ENCODE data around the gene SLC12A9. TPM values are rescaled to one million over a fixed set of nuclear protein-coding genes. Genes with fewer than 3 reads are reported as not detected.

SLC12A9 gene
- total RNA-seq (2014; rRNA removed; shearing (Covaris generic)) (32.3 and 39.9 TPM in 2 replicates), polyA plus RNA-seq (2016; fragmentation: Nextera tagmentation; extraction: Ambion mirVana) (9.7 and 10.3 TPM in 2 replicates)
- long read RNA-seq, partial matches to known transcripts: 0 of 2 reads
- long read RNA-seq, other reads (novel, unspliced or antisense): 2 of 2 reads

DNA sequence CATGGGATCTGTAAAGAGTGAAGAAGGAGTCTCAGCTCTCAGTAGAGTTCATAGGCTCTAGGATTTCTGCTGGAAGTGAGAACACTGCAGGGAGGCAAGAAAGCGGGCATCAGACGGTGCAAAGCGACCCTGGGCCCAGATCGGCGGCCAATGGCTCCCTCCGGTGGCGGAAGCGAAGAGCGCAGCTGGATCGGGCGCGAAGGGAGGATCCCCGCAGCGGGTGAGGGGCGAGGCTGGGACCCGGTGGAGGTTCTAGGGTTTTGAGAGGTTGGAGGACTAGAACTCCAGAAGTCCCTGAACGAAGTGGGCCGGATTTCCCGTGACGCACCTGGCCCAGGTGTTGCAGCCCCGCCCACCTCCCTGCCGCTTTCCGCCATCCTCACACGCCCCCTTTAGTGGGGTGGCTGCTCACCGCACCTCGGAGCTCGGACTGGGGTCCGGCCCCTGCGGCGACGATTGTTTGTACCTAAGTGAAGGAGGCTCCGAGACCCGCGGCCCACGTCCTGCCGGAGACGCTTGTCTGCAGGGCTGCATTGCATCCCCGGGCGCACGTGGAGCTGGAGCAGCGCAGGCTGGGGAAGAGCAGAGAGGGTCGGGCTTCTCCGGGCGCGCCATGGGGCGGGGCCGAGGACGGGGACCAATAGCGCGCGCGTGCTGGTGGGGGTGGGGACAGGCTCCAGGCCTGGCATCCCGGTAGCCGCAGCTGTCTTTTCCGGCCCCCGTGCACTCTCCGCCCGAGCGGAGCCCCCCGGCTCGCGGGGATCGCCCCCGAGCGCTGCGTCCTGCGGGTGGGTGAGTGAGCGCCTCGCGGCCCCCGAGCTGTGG, at the start of gene SLC12A9:
Gene SLC12A9 (plus strand): TSS at position 666 of the 825 bp plus-strand sequence. CDS start 1,485 bp downstream, outside the sequence.
- DNase-seq (ENCODE audit: low spot score) (peak; percentile 97), ATAC-seq (peak; percentile 97)
- Histone ChIP-seq H3K36me3 (ENCODE audit: insufficient read depth) (no peaks in the 10 kb centered on the region; the same call in 1 of the 2 replicates), H3F3A (replicated peaks; ENCODE audit: low read depth) (0 out of 2 replicates have a peak, but pooled peaks cover 3% of the 10 kb centered on the region), H3K4me3 (peak within 1 kb of the TSS; percentile 96), H3K4me2 (peak within 1 kb of the TSS; percentile 82), H3K79me2 (replicated peaks; ENCODE audit: insufficient read depth) (peaks cover 40% of the 10 kb centered on the region), H3K27me3 (ENCODE audit: insufficient read depth) (no peaks in the 10 kb centered on the region), H2AFZ (peak within 1 kb of the TSS; percentile 93), H3K27ac (ENCODE audit: low read depth) (peak within 1 kb of the TSS; percentile 57; the same call in 1 of the 2 replicates), H3K9me2 (ENCODE audit: insufficient read depth) (no peaks in the 10 kb centered on the region), H4K20me1 (replicated peaks; ENCODE audit: insufficient read depth) (no peaks in the 10 kb centered on the region), H3K4me1 (ENCODE audit: insufficient read depth) (peaks cover 5% of the 10 kb centered on the region; the same call in 1 of the 2 replicates)
- peaks cover 10% of the 10 kb centered on the region for H3K36me3 Mint-ChIP-seq (ENCODE audit: low read depth)
- peaks cover 15% of the 10 kb centered on the region for H3K27me3 Mint-ChIP-seq (ENCODE audit: insufficient read depth, low read depth, poor library complexity)
- TF ChIP-seq, protein P1, sequence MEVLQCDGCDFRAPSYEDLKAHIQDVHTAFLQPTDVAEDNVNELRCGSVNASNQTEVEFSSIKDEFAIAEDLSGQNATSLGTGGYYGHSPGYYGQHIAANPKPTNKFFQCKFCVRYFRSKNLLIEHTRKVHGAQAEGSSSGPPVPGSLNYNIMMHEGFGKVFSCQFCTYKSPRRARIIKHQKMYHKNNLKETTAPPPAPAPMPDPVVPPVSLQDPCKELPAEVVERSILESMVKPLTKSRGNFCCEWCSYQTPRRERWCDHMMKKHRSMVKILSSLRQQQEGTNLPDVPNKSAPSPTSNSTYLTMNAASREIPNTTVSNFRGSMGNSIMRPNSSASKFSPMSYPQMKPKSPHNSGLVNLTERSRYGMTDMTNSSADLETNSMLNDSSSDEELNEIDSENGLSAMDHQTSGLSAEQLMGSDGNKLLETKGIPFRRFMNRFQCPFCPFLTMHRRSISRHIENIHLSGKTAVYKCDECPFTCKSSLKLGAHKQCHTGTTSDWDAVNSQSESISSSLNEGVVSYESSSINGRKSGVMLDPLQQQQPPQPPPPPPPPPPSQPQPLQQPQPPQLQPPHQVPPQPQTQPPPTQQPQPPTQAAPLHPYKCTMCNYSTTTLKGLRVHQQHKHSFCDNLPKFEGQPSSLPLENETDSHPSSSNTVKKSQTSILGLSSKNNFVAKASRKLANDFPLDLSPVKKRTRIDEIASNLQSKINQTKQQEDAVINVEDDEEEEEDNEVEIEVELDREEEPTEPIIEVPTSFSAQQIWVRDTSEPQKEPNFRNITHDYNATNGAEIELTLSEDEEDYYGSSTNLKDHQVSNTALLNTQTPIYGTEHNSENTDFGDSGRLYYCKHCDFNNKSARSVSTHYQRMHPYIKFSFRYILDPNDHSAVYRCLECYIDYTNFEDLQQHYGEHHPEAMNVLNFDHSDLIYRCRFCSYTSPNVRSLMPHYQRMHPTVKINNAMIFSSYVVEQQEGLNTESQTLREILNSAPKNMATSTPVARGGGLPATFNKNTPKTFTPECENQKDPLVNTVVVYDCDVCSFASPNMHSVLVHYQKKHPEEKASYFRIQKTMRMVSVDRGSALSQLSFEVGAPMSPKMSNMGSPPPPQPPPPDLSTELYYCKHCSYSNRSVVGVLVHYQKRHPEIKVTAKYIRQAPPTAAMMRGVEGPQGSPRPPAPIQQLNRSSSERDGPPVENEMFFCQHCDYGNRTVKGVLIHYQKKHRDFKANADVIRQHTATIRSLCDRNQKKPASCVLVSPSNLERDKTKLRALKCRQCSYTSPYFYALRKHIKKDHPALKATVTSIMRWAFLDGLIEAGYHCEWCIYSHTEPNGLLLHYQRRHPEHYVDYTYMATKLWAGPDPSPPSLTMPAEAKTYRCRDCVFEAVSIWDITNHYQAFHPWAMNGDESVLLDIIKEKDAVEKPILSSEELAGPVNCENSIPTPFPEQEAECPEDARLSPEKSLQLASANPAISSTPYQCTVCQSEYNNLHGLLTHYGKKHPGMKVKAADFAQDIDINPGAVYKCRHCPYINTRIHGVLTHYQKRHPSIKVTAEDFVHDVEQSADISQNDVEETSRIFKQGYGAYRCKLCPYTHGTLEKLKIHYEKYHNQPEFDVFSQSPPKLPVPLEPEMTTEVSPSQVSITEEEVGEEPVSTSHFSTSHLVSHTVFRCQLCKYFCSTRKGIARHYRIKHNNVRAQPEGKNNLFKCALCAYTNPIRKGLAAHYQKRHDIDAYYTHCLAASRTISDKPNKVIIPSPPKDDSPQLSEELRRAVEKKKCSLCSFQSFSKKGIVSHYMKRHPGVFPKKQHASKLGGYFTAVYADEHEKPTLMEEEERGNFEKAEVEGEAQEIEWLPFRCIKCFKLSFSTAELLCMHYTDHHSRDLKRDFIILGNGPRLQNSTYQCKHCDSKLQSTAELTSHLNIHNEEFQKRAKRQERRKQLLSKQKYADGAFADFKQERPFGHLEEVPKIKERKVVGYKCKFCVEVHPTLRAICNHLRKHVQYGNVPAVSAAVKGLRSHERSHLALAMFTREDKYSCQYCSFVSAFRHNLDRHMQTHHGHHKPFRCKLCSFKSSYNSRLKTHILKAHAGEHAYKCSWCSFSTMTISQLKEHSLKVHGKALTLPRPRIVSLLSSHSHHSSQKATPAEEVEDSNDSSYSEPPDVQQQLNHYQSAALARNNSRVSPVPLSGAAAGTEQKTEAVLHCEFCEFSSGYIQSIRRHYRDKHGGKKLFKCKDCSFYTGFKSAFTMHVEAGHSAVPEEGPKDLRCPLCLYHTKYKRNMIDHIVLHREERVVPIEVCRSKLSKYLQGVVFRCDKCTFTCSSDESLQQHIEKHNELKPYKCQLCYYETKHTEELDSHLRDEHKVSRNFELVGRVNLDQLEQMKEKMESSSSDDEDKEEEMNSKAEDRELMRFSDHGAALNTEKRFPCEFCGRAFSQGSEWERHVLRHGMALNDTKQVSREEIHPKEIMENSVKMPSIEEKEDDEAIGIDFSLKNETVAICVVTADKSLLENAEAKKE (CRISPR knock-in tag; IDR thresholded peaks at IDR 0.05): 0 out of 2 replicates have a peak, but pooled peaks have one; percentile 7
- TF ChIP-seq EZH2 (IDR thresholded peaks at IDR 0.05; ENCODE audit: low read depth, unreplicated experiment) (no peak), CREB1 (CRISPR knock-in tag; IDR thresholded peaks at IDR 0.05; ENCODE audit: low read depth) (peak; percentile 84), POLR2AphosphoS5 (IDR thresholded peaks at IDR 0.05; ENCODE audit: low read depth) (peak; percentile 72)
- TF ChIP-seq, protein P2, sequence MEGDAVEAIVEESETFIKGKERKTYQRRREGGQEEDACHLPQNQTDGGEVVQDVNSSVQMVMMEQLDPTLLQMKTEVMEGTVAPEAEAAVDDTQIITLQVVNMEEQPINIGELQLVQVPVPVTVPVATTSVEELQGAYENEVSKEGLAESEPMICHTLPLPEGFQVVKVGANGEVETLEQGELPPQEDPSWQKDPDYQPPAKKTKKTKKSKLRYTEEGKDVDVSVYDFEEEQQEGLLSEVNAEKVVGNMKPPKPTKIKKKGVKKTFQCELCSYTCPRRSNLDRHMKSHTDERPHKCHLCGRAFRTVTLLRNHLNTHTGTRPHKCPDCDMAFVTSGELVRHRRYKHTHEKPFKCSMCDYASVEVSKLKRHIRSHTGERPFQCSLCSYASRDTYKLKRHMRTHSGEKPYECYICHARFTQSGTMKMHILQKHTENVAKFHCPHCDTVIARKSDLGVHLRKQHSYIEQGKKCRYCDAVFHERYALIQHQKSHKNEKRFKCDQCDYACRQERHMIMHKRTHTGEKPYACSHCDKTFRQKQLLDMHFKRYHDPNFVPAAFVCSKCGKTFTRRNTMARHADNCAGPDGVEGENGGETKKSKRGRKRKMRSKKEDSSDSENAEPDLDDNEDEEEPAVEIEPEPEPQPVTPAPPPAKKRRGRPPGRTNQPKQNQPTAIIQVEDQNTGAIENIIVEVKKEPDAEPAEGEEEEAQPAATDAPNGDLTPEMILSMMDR (conservative IDR thresholded peaks at IDR 0.05; ENCODE audit: low read depth in 2 of 2): peak; percentile 90 to 97
- peak within 1 kb of the TSS; percentile 94 for H3K4me3 Mint-ChIP-seq
- peak within 1 kb of the TSS; percentile 91 for H3K27ac Mint-ChIP-seq
- H3K9me3 Mint-ChIP-seq: no peaks in the 10 kb centered on the region
- H3K4me1 Mint-ChIP-seq: peaks cover 8% of the 10 kb centered on the region; the same call in 2 of the 3 replicates

Measured in GM23338 (cell line).